Activated naive CD8-positive, alpha-beta T cell treated with anti-CD3 and anti-CD28 coated beads, Interleukin-2, amount 50 U/mL, for 16 hours (primary cell): ENCODE measurements around the gene TATDN2.
A peak's percentile ranks its signal among the peaks of the same experiment; 100 is the strongest.
"Not testable (repeated sequence)": the region's sequence is repeated elsewhere in the genome, so short reads cannot be mapped to it uniquely, and the experiment has no call there.

ENCODE experiments used
- DNase-seq: peaks from one replicate; pipeline ENCODE4 v3.0.0-alpha.2; 2020; ENCODE audit warnings: low read depth, low spot score

The TATDN2 gene

GRCh38 chr3:10234526-10235230 is 13.6 kb upstream of the TATDN2 start:
- no peak for DNase-seq

- no peak for DNase-seq
Observed at GRCh38 chr3:10235551-10235950, 12.7 kb upstream of the TATDN2 start.

GRCh38 chr3:10238345-10239183 is 9.7 kb upstream of the TATDN2 start:
- no peak for DNase-seq

DNA sequence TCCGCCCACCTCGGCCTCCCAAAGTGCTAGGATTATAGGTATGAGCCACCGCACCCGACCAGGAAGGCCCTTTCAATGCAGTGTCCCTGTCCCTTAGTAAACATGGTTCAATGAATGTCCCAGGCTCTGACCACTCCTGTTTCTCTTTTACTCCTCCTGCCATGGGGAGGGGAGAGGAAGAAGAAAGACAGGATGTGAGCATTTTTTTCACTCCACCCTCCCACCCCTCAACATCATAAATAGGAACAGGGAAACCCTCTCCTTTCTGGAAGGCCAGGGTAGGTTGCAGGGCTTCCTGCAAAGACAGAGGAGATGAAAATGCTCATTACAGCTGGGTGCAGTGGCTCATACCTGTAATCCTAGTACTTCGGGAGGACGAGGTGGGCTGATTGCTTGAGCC is 7.5 kb upstream of the TATDN2 start:
- DNase-seq: no peak

DNA sequence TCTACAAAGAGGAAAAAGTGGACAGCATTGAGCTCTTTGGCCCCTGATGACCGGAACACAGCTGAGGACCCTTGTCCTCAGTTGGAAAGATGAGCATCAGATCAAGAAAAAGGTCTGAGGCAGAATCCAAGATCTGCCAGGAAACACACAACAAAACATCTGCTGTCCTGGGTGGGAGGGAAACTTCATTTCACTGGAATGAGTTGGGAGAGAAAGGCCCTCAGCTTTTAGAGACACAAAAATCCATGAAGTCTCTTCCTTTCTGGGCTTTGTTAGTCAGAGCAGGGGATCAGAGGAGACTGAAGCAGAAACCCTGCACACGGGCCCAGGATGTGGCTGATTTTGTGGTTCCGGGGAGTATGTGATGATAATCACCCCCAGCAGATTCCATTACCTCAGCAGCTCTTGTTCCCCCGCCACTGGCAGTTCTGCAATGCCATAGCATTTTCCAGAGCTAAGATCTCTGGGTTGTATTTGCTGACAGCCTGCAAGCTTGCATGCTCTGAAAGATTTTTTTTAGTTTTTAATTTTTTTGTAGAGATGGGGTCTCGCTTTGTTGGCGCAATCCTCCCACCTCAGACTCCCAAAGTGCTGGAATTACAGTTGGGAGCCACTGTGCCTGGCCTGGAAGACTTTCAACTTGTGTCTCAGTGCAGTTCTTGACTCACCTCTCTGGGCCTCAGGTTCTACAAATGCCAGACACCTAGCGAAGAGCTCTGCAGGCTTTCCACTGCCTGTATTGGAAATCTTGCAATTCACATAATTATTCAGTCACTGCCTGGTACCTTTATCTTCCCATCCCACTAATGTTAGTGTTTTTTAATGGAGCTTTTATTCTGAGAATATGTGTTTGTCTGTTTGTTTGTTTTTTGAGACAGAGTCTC is 5.8 kb upstream of the TATDN2 start:
- DNase-seq: peak; percentile 60

DNA sequence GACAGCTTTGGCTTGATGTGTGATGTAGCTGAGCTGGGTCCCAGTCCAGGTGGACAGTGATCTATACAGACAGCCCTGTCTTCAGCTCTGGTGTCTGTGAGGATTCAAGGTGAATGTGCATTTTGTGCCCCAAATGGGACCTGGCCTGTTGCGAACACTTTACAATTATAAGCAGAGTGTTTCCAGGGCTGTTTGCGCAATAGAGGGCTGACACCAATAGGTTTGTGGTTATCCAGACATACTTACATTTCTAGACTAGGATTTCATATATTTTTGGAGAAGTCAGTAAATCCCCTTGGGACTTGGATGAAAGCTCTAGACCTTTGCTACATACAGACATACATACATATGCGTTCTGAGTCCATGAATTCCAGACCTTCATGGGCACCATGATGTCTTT is 4.2 kb upstream of the TATDN2 start:
- DNase-seq: no peak

- DNase-seq: no peak
Observed at GRCh38 chr3:10245081-10245712, 3.1 kb upstream of the TATDN2 start.

DNA sequence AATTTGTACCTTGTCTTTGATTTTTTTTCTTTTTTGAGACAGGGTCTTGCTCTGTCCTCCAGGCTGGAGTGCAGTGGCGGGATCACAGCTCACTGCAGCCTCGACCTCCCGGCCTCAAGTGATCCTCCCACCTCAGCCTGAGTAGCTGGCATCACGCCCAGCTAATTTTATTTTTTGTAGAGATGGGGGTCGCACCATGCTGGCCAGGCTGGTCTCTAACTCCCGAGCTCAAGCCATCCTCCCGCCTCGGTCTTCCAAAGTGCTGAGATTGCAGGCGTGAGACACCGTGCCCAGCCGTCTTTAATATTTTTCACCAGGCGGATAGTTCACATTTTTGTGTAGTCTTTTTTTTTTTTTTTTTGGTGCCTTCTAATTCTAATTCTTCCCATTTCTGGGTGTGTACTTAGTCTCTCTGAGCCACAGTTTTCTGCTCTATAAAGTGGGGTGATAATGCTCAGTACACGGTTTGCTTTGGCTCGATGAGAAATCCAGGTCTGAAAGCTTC is 528 bp upstream of the TATDN2 start:
- DNase-seq: no peak

GRCh38 chr3:10248984-10249748 is 907 bp downstream of the TATDN2 start:
- no peak for DNase-seq

DNA sequence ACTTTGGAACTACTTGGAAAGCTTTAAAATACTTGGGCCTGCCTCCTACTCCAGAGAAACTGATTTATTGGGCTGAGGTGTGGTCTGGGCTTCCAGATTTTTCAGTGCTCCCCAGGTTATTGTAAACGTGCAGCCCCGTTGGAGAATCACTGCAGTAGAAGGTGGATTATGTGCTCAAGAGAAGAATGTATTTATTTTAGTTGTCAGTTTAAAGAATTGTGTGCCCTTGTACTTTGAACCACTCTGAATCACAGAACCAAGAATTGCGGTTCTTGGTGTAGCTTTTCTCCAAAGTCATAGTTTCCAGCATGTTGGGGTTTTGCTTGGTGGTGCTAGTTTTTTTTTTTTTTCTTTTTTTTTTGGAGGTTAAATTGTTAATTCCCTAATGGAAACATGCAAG is 1.6 kb downstream of the TATDN2 start:
- DNase-seq: no peak

- no peak for DNase-seq
Observed at GRCh38 chr3:10251006-10251405, 2.7 kb downstream of the TATDN2 start.

DNA sequence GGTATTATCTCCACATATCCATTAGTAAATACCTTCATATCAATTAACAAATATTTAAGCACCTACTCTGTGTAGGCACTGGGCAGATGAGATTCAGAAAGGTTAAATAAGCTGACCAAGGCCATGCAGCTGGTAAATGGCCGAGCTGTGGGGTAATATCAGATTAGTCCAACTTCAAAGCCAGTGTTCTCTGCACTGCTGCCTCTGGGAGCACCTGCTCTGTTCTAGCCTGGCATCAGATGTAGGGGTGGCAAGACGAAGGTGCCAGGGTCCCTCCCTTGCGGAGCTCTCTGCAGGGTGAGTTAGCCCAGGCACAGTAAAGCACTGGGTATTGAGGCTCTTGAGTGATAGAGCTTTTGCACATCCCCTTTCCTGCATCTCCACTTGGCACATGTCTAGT is 5.5 kb downstream of the TATDN2 start:
- no peak for DNase-seq

GRCh38 chr3:10255835-10256234 is 7.6 kb downstream of the TATDN2 start:
- no peak for DNase-seq

DNA sequence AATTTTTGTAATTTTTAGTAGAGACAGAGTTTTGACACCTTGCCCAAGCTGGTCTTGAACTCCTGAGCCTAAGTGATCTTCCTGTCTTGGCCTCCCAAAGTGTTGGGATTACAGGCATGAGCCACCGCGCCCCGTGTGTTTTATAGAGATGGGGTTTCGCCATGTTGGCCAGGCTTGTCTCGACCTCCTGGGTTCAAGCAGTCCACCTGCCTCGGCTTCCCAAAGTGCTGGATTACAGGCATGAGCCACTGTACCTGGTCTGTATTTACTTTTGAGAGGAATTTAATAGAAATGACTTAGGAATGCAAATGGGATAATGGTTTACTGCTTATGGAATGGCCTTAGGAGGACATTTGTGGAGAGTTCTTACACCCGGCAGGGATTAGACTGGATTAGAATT is 10.8 kb downstream of the TATDN2 start:
- no peak for DNase-seq

- no peak for DNase-seq
Observed at GRCh38 chr3:10259798-10260197, 11.5 kb downstream of the TATDN2 start.

DNA sequence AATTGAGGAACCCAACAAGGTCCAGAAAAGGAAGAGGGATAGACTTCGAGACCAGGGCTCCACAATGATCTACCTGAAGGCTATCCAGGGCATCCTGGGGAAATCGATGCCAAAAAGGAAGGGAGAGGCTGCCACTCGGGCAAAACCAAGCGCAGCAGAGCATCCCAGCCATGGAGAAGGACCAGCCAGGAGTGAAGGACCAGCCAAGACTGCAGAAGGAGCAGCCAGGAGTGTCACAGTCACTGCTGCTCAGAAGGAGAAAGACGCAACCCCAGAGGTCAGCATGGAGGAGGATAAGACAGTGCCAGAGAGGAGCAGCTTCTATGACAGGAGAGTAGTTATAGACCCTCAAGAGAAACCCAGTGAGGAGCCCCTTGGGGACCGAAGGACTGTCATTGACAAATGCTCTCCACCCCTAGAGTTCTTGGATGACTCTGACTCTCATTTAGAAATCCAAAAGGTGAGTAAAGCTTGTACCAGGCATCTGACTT is 12.0 kb downstream of the TATDN2 start:
- DNase-seq: no peak

DNA sequence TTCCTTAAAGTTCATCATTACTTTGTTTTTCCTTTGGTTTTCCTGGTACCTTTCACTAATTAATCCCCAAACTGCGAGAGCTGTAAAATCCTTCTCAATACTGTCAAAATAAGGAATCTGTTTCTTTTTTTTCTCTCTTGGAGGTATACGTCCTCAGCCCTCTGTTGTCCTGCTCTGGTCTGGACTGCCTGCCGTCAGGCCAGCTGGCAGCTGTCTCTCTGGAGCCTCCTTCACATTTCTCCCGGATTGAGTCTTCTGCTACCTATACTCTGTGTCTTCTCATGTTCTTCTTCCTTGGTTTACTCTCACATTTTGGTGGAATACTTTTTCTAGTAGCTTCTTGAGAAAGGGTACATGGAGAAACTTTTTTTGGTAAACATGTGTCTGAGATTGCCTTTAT is 13.8 kb downstream of the TATDN2 start:
- no peak for DNase-seq

GRCh38 chr3:10263646-10264363 is 15.5 kb downstream of the TATDN2 start:
- DNase-seq: peak; percentile 43

DNA sequence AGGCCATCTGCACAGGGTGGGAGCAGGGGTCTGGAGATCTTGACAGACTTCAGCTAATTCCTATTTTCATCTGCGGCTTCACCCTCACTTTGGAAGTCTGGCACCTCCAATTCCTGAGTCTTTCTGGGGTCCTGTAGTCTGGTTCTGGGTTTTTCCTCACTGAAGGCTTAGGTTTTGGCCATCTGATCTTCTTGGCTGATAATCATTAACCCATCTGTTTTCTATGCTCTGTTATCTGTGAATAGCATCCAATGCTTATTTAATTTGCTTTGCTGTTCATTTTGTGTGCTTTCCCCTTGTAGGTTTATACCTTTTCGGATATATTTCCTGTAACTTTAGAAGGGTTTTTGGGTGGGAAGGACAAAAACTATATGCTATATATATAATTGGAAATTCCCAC is 17.6 kb downstream of the TATDN2 start:
- DNase-seq: no peak

DNA sequence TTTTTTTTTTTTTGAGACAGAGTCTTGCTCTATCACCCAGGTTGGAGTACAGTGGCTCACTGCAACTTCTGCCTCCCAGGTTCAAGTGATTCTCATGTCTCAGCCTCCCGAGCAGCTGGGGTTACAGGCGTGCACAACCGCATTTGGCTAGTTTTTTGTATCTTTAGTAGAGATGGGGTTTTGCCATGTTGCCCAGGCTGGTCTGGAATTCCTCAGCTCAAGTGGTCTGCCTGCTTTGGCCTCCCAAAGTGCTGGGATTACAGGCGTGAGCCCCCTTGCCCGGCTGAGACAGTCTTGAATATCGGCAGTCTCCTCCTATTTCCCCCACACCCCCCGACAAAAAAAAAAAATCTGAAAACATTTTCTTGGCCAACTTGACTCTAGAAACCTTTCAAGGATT is 18.7 kb downstream of the TATDN2 start:
- DNase-seq: not testable (repeated sequence)
